HT-29 (cell line): ENCODE results near the gene MYO1D. TPM values are rescaled to one million over a fixed set of nuclear protein-coding genes. Genes with fewer than 3 reads are reported as not detected.

Experiments used
- DNase-seq: peaks from one replicate; pipeline ENCODE4 v3.0.0-alpha.2; 2015; ENCODE audit warnings: low spot score
- total RNA-seq: library from RNA; depleted of rRNA; stranded (reverse); fragments of >200 nt; shearing (Covaris generic); gene quantifications from 2 replicates; pipeline ENCODE4 v1.2.3, GENCODE V29; 2014

The MYO1D gene
- total RNA-seq, 1 experiment from 2014 or later, result 31.2 TPM

DNA sequence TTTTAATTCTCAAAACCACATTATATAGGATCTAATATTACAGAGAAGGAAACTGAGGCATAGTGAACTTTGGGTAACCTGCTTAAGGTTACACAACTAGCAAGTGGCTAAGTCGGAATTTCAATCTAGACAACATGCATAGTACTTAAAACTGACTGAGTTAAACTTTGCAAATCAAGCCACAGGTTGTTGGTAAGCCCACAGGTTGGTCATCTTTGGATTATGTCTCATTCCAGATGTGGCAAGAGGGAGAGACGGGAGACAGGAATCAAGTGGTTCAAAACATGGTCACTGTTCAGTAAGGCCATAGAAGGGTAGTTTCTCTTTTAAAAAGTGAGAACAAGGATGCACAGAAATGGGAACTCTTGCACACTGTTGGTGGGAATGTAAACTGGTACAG is 57.1 kb downstream of the MYO1D start:
- DNase-seq, result no peak

DNA sequence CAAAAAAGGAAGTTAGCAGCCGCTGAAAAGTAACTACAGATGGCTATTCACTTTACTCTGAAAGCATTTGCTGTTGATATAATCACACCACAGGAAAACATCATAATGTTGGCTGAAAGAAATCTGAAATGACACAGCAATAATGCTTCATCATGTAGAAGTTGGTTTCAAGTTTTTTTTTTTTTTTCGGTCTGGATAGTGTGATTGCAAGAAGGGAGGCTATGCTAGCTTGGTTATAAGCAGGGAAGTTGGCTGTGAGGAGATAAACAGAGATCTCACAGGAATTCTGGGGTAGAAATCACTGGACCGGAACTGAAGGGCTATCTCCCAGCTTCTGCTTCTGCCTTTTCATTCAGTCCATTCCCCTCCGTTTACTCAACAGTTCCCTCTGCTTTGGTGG is 57.9 kb downstream of the MYO1D start:
- no peak for DNase-seq

DNA sequence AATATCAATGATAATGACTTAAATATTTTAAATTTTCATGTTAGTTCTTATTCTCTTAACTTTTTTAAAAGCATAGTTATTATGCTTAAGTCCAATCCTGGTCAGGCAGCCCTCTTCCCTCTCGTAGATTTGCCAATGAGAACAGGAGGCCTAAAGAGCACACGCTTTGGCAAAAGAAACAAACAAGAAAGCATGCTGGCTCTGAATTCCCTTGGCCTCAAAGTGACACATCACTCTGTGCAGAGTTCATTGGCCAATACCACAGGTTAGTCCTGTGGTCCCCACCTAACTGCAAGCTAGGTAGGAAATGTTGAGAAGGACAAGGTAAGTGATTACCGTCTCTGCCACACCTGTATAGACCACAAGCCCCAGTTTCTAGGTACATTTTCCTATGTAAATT is 61.5 kb downstream of the MYO1D start:
- DNase-seq, result no peak

DNA sequence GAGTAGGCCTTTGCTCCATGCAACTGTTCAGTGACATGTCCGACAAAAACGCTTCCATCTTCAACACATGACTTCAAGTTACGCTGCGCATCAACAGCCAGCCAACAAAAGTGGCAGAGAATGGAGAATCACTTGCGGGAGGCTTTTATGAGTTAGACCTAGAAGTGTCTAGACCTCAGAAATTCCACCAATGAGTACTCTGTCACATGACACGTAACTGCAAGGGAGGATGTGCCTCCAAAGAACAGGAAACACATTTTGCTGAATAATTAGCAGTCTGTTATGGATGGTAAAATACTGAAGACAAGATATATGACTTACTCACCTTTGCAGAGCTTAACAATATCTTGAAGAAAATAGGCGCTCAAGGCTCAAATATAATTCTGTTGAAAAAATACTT is 62.1 kb downstream of the MYO1D start:
- DNase-seq, result no peak

DNA sequence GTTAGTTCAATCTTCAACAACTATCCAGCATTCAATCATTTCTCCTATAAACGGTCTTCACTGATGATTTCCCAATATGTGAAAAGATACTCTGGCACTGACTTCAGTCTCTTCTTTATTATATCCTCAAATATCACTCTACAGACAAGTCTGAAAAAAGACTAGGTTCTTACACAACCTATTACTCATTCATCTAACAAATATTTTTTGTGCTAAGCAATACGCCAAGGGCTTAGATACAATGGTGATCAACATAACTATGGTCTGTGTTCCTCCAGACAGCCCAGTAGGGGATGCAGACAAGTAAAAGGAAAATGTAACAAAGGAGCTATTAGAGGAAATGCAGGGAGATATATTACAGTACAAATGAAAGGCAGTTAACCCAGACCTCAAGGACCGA is 63.9 kb downstream of the MYO1D start:
- no peak for DNase-seq

DNA sequence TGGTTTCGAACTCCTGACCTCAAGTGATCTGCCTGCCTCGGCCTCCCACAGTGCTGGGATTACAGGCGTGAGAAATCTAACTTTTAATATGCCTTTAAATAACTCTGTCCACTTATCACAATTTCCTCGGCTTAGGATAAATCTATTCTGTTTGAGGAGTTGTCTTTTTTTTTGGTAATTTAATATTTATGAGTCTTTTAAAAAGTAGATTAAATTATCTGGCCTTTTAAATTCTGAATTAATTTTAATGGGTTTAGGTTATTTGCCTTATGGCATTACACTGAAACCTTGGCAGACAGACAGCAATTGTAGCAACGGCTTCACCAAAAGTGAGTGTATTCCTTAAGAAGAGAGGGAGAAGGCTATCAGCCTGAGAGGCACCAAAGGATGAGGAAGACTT is 66.2 kb downstream of the MYO1D start:
- no peak for DNase-seq

DNA sequence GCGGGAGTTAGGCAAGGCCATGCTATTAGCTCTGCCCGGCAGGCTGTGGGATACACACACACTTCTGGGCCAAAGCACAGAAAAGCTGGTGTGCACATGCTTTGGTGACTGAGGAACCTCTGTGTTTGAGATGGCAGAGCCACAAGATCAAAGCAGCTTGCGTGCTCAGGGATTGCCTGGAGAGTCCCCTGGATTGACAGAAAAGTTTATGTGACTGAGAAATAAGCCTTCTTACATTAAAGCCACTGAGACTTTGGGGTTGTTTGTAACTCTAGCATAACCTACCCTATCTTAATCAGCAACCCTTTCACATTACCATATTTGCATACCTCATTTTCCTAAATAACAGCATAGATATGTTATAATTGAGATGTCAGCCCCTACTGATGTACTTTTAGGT is 69.3 kb downstream of the MYO1D start:
- DNase-seq, result no peak

DNA sequence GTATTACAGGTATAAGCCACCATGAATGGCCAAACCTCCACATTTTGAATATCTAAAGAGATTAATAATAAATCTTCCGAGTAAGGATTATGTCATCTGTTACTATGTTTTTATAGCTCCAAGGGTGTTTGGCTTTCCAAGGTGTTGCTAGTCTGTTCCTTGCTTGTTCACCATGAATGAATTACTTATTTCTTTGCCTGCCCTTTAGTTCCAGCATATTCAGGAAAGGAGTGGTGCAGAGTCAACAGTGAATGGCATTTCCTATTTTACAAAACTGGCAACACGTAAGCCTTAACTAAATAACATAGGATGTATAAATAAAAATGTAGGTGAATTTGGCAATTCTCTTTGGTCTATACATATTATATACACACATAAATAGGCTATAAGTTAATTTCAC is 70.3 kb downstream of the MYO1D start:
- DNase-seq, result no peak

DNA sequence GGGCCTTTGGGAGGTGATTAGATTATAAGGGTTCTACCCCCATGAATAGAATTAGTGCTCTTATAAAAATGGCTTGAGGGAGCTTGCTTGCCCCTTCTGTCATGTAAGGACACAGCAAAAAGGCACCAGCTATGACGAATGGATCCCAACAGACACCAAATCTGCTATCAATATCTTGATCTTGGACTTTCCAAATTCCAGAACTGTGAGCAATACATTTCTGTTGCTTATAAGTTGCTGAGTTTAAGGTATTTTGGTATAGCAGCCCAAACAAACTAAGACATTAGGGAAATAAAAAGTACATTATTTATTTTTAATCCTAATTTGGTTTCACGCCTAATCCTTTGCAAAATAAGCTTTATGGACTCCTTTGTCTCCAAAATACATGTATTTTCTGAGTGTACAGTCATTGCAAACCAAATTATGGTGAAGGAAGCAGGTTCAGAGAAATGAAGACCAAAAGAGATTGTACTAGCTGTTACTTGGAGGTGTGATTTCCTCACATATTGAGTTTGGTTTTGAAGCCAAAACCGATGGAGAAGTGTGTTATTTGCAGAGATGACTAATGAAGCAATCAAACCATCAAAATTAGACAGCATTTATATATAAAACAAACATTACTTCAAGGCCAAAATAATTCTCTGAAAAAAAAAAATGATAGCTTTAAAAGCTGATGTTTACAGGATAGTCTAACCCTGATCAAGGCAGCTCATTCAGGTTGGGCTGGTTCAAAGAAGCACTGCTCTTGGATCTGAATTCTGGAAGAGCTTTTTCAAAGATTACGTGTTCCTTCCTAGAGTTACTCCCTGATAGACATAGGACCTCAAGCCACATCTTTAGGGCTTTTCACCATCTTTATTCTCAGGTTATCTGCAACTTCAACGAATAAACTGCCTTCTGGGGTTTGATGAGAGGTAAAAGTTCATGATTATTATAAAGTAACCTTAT is 71.6 kb downstream of the MYO1D start:
- DNase-seq, result no peak

DNA sequence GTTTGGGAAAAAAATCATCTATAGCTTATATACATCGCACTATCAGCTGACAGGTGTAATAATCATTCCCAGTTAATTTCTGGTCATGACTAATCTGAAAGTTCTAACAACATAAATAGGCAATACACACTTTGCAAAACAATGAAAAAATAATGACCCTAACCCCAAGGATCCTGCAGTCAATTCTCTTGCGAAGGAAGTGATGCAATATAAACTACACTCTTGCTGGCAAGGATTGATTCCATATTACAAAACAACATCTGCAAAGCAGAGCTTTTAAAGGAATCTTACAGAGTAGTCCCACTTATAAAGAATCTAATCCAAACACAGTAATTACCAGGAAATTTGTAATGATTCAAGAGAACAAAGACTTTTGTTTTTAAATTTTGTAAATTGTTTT is 73.4 kb downstream of the MYO1D start:
- no peak for DNase-seq

DNA sequence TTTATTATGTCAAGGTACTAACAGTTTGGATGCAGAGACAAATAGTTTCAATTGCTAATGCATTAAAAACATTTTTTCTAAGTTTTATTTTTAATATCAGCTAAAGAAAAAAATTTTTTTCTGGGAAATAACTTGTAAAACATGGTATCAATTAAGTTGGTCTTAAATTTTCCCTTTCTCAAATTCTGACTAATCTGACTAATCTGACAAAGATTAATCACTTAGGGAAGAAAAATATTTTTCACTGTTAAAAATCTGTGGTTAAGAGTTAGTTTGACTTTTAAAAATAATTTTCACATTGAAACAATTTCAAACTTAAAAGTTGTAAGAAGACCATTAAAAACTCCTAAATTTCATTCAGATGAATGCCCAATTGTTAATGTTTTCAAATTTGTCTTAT is 74.6 kb downstream of the MYO1D start:
- no peak for DNase-seq

DNA sequence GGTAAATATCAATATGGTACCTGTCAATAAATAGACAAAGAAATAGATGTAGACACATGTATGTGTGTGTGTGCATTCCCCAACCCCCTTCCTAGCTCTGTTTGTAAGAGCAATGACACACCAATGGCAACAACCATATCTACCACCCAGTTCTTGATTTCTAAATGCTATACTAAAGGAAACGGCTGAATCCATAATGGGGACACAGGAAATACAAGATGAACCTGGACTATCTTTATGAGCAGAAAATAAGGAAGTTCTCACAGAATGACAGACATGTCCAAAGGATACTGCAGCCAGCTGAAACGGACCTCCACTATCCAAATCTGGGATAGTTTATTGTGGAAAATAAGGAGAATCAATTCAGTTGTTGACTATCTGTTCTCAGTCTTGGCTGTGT is 75.3 kb downstream of the MYO1D start:
- no peak for DNase-seq

DNA sequence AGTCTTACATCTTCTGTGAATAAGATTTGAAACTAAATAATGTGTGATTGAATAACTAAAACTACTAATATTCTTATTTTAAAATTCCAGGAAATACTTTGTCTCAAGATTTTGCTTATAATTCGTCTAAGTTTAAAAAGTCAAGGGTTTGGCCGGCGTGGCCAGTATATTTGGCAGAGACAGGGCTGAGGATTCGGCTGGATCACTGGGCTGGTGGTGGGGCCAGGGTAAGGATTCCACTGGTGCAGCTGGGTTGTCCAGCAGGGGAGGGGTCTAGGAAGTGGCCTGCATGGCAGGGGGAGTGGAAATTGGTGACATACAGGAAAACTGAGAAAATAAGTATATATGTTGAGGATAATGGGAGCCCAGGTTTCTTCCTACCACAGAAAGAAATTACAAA is 75.7 kb downstream of the MYO1D start:
- DNase-seq, result no peak

DNA sequence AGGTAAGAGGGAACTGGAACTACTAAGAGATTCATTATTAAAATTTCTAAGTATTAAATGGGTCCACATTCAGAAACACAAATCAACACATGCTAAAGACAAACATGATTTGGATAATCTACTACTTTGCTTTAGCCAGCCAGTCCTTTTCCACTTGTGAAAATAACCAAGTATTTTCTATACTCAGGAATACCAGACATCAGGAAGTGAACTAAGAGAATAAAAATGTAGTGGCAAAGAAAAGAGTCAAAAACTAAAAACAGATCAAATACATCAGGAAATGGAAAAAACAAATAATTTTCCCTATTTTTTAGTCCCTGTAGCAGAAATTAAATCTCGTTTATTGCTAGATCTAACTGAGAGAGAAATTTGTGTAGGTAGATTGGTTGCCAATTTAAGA is 78.0 kb downstream of the MYO1D start:
- no peak for DNase-seq

DNA sequence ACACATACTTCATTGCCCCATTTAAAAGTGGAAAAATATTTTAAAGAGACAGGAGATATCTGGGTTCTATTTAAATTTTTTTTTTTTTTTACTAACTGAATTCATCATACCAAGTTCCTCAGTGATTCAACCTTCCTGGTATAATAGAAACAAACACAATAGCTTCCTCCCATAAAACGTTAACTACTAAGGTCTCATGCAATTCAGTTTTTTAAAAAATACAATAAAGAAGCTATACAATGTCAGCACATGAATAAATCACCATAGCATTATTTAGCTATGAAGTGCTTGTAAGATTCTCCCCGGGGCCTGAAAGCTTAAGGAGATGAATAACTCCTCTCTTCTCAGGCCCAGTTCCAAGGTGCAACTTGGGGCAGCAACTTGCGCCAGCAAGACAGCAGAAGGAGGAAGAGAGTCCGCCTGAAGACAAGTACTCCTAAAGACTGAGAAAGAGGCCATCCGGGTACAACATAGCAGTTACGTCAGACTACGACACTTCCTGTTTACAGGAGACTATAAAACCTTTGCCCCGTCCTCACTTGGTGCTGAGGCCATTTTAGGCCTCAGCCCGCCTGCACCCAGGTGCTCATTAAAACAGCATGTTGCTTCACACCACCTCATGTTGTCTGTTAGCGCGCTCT is 81.5 kb downstream of the MYO1D start:
- DNase-seq, result peak; percentile 22

DNA sequence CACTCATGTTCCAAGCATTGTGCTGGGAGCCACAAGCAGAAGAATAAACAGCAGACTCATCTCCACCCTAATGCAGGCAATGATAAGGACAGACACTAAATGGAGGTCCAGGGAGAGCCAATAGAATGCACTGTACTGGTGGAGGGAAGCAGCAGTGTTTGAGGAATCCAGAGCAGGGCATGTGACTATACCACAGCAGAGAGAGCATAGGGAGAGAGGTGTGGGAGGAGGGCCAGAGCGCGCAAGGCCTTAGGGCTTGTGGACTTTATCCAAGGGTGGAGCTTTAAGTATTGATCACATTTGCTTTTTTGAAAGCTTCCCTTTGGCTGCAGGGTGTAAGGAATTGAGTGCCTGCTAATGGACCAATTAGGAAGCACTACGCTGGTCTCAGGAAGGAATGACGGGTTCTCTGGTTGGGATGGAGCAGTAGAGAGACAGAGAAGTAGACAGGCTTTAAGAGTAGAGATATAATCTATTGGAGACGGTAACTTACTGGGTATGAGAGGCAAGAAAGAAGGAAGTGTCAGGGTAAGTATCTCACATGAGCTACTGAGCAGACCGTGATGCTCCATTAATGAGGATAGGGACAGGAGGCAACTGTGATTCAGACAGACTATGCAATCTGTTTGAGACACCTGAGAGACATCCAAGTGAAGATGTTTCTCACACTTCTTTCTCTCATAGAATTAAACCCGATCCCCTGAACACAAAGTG is 82.2 kb downstream of the MYO1D start:
- DNase-seq, result peak; percentile 82

DNA sequence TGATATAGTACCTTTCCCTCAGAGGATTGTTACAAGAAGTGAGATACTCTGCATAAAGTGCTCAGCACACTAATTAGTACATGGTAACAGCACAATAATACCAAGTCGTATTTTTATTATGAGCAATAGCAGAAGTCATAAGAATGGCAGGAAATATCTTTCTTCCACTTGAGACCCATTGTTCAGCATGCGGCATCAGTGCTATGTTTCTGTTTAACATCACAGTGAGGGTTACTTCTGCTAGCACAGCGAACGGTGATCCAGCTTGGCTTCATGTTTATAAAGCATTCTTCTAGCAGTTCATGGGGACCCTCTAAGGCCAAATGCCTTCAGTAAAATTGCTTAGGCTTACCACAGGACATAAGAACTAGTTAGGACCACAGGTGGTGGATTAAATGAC is 83.1 kb downstream of the MYO1D start:
- DNase-seq, result no peak

DNA sequence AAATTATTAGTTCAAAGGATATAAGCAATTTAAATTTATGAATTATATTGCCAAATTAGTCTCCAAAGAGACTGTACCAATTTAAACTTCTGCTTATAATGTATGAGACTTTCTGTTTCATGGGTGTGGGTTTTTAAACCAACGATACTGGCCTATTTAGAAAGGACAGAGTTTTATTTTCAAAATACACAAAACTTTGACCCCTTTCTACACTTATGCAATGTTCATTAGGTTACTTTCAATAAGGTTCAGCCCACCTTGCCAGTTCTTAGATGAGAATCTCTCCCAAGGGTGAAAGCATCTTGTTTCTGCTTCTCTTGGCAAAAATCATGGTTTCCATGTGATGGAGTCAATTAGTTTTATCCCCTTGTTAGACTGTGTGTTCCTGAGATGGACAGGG is 84.7 kb downstream of the MYO1D start:
- no peak for DNase-seq

DNA sequence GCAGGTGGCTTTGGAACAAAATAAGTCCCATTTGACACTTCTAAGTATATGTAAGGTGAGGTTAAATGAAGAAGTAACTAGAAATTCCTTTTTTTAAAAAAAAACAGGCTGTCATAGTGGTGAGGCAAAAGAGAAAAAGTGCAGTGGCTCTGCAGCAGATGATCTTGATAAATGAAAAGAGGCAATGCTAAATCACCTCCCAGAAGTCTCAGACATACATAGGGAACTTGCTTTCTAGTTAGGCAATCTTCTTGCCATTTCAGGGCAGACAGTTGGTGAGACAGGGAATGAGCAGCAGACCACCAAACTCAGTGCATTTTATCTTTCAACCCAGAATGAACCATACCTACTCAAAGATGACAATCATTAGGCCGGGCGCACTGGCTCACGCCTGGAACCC is 90.8 kb downstream of the MYO1D start:
- DNase-seq, result no peak

DNA sequence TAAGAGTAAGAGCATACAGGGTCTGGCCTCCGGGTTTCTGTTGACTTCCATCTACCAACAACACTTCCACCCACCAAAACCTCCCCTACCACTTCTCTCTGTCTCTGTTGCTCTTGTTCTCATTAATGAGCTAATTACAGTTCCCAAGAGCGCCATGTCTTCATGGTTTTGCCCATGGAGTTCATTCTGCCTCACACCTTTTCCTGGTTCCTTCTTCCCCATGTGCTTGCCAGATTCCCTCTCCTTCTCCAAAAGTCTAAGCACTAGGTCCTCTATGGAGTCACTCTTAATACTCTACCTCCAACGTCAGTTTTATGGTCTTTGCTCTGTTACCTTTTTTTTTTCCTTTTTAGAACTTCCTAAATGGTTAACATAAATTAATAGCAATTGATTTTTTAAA is 92.8 kb downstream of the MYO1D start:
- DNase-seq, result no peak

DNA sequence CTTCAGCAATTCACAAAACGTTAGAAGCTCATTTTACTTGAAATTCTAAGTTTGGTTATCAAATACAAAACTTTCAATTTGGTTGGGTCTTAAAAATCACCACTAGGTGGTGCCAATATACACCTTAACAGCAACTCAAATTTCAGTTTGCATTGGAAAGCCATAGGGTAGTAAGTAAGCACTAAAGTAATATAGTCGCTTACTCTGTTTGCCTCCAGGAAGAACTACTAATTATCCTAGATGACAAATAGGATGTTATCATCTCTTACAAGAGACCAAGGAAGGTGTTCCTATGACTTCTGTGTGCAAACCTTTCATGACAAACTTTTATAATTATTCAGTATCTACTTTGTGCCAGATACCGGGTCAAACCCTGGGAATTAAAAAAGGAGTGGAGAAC is 93.3 kb downstream of the MYO1D start:
- peak; percentile 89 for DNase-seq

DNA sequence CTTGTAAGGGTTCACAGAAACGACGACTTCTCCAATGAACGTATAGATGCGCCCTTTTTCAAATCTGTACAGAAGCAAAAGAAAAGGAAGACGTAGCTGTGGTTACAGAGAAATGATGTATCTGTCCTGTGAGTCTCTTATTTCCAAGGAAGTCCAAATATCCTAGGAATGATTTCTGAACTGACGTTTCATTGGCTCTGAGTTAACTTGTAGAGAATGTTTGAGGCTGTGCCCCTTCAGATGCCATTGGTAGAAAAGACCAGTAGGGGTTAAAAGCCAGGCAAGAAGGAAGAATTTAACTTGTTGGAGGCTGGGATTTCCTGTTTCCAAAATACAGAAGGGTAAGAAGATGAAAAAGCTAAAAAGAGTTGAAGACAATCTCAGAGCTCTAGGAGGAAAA is 96.2 kb downstream of the MYO1D start:
- no peak for DNase-seq

DNA sequence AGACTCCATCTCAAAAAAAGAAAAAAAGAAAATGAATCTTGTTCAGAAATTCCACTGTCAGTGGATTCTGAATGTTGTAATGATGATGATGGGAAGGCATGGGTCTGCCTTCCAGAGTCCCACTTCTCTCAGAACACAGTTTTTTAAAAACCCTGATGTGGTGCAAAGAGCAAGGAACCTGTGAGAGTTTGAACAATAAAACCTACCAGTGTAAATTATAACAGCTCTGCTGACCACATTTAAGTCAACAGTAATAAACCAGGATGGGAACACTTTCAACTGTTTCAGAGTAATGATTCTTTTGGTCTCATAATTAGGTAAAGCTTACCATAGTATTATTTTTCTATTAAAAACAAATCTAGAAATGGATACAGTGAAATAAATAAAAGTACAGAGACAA is 99.0 kb downstream of the MYO1D start:
- no peak for DNase-seq
